Muscle of back (tissue), 11 donors: ENCODE results near the gene PTPN23. TPM values are rescaled to one million over a fixed set of nuclear protein-coding genes. Genes with fewer than 3 reads are reported as not detected.

Experiments used
- DNase-seq, 3 donors: peaks; one replicate each; pipeline versions ENCODE4 v3.0.0 to v3.0.0-alpha.2; 2013
- polyA plus RNA-seq, 10 donors: library from polyadenylated mRNA; unstranded; fragments of 120-200 nt; gene quantifications; one replicate each; pipeline ENCODE4 v1.2.1, GENCODE V29; 2013; ENCODE audit not compliant: insufficient read length in 10 of 10

PTPN23 gene
- polyA plus RNA-seq, 10 donors, result 18.2 to 25.5 (median 21.3) TPM

DNA sequence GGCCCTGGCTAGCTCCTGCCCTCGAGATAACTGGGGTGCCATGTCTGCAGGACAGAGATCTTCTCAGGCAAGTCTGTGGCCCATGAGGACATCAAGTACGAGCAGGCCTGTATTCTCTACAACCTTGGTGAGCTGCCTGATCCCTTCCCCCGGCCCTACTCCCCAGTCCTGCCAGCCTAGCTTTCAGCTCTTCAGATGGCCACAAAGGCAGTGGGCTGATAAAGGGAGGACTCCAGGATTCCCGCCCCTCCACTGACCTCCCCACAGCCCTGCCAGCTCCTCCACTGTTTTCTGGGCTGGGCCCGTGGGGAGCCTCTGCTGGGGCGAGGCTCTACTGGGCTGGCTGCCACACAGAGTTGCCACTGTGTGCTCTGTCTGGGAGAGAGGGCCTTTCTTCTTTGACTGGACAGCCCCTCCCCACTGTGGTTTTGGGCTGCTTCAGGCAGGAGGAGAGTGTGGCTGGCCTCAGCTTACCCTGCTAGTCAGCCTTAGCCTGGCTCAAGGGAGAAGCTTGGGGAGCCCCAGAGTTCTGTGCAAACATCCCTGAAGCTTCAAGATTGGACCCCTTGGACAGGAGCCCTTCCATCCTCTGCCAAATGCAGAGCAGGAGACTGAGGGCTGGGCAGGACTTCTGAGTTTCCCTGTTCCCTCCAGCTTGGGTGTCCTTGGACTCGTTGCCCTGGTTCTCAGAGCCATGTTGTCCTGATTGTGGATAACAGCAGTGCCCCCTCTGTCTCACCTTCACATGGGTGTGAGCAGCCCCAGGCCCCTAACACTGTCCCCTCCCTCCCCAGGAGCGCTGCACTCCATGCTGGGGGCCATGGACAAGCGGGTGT is 24.4 kb downstream of the PTPN23 start:
- no peak for DNase-seq

DNA sequence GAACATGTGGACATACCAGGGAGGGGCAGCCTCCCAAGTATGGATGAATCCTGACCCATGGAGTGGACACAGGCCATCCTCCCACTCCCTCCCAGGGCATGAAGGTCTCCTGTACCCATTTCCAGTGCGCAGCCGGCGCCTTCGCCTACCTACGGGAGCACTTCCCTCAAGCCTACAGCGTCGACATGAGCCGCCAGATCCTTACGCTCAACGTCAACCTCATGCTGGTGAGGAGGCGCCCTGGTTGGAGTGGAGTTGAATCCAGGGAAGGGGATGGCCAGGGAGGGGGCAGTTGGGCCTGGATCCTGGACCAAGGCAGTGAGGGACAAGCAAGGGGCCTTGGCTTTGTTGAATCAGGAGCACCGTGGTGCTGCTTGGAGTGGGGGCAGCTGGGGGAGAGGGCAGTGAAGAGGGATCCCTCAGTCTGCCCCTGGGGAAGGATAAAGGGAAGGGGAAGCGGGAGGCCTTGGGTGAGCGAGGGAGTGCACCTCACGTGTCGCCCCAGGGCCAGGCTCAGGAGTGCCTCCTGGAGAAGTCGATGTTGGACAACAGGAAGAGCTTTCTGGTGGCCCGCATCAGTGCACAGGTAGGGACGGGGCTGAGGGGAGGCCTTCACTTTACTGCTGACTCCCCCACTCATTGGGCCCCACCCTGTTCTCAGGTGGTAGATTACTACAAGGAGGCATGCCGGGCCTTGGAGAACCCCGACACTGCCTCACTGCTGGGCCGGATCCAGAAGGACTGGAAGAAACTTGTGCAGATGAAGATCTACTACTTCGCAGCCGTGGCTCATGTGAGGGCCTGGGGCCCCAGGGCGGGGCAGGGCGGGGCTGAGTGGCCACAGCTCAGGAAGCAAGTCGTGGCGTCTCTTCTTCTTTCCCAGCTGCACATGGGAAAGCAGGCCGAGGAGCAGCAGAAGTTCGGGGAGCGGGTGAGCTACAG is 25.3 kb downstream of the PTPN23 start:
- DNase-seq, result no peak

DNA sequence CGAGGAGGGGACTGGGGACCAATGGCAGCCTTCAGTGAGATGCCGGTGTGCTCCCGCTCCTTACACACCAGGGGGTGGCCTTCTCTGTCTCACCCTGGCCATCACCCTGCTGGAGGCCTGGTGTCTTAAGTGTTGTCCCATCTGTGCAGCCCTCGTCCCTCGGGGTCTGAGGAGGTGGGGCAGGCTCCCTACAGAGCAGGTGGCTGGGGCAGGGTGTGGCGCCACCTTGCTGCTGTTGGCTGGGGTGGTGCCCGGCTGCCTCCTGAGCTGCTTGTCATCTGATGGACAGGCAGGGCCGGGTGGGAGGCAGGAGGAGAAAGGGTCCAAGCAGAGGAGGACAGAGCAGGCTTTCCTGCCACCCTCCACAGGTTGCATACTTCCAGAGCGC is 25.9 kb downstream of the PTPN23 start:
- no peak for DNase-seq

DNA sequence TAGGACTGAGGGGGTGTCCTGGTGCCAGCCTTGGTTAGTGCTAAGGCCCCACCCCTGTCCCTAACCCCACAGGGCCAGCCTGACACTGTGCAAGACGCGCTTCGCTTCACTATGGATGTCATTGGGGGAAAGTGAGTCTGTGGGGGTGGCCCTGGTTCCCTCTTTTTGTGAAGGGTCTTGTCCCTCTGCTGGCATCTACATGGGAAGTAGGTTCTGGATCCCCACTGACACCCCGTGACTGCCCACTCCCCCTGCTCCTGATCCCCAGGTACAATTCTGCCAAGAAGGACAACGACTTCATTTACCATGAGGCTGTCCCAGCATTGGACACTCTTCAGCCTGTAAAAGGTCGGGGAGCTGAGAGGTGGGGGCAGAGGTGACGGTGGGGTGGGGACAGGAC is 26.4 kb downstream of the PTPN23 start:
- DNase-seq, result no peak

DNA sequence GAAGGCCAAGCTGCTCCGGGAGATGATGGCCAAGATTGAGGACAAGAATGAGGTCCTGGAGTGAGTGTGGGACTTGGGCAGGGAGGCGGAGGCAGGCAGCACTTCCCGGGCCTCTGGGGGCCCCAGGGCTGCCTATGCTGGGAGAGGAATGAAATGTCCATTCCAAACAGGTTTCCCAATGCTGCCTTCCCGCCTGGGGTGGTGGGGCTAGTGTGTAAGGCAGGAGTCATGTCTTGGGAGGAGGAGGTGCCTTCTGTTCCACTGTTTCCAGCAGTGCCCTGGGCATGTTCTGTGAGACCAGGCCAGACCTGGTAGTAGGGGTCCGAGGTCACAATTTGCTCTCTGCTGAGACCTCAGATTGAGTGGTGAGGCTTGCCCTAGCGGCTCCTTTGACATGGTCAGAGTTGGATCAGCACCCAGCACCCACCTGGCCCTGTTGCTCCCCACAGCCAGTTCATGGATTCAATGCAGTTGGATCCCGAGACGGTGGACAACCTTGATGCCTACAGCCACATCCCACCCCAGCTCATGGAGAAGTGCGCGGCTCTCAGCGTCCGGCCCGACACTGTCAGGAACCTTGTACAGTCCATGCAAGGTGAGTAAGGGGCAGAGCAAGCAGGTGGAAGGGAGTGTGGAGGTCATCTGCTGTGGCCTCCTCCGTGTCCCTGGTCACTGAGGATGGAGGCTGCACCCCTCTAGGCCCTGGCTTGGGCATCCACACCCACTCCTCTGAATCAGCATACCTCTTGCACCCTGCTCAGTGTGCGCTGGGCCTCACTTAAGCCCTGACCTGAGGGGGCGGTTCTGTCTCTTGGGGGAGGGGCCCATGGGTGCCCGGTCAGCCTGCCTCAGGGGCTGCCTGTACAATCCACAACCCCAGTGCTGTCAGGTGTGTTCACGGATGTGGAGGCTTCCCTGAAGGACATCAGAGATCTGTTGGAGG is 27.3 kb downstream of the PTPN23 start:
- DNase-seq, result no peak

DNA sequence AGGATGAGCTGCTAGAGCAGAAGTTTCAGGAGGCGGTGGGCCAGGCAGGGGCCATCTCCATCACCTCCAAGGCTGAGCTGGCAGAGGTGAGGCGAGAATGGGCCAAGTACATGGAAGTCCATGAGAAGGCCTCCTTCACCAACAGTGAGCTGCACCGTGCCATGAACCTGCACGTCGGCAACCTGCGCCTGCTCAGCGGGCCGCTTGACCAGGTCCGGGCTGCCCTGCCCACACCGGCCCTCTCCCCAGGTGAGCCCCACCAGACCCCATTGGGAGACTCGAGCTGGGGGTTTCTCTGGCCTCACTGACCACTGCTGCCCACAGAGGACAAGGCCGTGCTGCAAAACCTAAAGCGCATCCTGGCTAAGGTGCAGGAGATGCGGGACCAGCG is 28.0 kb downstream of the PTPN23 start:
- no peak for DNase-seq

DNA sequence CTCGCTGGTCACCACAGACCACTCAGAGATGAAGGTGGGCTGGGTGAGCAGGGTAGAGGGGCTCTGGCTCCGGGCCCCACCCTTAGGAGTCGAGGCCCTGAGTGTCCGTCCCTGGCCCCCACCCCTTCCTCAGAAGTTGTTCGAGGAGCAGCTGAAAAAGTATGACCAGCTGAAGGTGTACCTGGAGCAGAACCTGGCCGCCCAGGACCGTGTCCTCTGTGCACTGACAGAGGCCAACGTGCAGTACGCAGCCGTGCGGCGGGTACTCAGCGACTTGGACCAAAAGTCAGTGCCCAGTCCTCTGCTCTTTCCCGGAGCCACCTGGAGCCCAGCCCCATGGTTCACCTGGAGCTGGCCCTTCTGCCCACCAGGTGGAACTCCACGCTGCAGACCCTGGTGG is 28.5 kb downstream of the PTPN23 start:
- DNase-seq, result no peak

DNA sequence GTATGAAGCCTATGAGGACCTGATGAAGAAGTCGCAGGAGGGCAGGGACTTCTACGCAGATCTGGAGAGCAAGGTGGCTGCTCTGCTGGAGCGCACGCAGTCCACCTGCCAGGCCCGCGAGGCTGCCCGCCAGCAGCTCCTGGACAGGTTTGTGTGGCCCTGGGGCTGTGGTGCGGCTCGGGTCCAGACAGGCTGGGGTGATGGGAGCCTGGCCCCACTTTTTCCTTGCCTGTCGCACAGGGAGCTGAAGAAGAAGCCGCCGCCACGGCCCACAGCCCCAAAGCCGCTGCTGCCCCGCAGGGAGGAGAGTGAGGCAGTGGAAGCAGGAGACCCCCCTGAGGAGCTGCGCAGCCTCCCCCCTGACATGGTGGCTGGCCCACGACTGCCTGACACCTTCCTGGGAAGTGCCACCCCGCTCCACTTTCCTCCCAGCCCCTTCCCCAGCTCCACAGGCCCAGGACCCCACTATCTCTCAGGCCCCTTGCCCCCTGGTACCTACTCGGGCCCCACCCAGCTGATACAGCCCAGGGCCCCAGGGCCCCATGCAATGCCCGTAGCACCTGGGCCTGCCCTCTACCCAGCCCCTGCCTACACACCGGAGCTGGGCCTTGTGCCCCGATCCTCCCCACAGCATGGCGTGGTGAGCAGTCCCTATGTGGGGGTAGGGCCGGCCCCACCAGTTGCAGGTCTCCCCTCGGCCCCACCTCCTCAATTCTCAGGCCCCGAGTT is 29.0 kb downstream of the PTPN23 start:
- no peak for DNase-seq

DNA sequence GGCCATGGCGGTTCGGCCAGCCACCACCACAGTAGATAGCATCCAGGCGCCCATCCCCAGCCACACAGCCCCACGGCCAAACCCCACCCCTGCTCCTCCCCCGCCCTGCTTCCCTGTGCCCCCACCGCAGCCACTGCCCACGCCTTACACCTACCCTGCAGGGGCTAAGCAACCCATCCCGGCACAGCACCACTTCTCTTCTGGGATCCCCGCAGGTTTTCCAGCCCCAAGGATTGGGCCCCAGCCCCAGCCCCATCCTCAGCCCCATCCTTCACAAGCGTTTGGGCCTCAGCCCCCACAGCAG is 29.5 kb downstream of the PTPN23 start:
- no peak for DNase-seq

DNA sequence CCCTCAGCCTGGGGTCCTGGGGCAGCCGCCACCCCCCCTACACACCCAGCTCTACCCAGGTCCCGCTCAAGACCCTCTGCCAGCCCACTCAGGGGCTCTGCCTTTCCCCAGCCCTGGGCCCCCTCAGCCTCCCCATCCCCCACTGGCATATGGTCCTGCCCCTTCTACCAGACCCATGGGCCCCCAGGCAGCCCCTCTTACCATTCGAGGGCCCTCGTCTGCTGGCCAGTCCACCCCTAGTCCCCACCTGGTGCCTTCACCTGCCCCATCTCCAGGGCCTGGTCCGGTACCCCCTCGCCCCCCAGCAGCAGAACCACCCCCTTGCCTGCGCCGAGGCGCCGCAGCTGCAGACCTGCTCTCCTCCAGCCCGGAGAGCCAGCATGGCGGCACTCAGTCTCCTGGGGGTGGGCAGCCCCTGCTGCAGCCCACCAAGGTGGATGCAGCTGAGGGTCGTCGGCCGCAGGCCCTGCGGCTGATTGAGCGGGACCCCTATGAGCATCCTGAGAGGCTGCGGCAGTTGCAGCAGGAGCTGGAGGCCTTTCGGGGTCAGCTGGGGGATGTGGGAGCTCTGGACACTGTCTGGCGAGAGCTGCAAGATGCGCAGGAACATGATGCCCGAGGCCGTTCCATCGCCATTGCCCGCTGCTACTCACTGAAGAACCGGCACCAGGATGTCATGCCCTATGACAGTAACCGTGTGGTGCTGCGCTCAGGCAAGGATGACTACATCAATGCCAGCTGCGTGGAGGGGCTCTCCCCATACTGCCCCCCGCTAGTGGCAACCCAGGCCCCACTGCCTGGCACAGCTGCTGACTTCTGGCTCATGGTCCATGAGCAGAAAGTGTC is 30.2 kb downstream of the PTPN23 start:
- no peak for DNase-seq

DNA sequence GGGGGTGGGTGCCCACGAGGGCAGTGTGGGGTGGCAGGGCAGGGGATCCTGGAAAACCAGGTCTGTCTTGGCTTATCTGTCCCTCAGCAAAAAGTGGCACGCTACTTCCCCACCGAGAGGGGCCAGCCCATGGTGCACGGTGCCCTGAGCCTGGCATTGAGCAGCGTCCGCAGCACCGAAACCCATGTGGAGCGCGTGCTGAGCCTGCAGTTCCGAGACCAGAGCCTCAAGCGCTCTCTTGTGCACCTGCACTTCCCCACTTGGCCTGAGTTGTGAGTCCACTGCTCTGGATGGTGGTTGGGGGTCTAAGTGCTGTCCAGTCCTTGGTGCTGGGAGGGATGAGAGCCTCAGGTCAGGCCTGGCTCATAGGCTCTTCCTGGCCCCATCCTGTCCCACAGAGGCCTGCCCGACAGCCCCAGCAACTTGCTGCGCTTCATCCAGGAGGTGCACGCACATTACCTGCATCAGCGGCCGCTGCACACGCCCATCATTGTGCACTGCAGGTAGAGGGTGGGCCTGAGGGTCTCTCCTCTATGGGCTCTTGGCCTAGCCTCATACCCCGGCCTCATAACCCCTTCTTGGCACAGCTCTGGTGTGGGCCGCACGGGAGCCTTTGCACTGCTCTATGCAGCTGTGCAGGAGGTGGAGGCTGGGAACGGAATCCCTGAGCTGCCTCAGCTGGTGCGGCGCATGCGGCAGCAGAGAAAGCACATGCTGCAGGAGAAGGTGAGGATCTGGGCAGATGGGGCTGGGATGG is 31.1 kb downstream of the PTPN23 start:
- no peak for DNase-seq

DNA sequence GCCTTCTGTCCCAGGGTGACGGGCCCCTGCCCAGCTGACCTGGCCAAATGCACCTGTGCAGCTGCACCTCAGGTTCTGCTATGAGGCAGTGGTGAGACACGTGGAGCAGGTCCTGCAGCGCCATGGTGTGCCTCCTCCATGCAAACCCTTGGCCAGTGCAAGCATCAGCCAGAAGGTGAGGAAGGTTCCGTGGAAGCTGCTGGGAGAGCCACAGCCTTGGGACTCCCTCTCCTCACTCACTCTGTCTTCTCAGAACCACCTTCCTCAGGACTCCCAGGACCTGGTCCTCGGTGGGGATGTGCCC is 31.6 kb downstream of the PTPN23 start:
- no peak for DNase-seq

DNA sequence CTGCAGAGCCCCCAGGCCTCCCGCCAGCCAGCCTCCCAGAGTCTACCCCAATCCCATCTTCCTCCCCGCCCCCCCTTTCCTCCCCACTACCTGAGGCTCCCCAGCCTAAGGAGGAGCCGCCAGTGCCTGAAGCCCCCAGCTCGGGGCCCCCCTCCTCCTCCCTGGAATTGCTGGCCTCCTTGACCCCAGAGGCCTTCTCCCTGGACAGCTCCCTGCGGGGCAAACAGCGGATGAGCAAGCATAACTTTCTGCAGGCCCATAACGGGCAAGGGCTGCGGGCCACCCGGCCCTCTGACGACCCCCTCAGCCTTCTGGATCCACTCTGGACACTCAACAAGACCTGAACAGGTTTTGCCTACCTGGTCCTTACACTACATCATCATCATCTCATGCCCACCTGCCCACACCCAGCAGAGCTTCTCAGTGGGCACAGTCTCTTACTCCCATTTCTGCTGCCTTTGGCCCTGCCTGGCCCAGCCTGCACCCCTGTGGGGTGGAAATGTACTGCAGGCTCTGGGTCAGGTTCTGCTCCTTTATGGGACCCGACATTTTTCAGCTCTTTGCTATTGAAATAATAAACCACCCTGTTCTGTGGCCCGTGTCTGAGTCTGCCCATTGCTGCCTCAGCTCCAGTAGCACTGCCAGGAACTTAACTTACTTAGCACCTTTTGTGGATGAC is 32.2 kb downstream of the PTPN23 start:
- DNase-seq, result no peak

DNA sequence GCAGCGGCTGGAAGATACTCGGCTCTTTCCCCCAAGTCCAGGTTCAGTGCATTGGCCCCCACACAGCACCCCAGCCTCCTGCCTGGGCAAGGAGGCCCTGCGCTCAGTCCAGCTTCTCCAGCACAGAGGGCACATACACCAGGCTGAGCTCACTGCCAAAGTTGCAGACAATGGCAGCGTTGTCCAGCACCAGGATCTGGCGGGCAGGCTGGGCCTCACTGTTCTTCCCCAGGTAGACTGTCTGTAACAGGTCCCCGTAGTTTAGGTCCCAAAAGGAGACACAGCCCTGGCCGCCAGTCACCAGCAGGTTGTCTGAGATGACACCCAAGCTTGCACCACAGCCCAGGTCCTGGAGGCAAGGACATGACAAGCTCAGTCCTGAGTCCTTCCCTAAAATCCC is 32.9 kb downstream of the PTPN23 start:
- DNase-seq, result no peak

DNA sequence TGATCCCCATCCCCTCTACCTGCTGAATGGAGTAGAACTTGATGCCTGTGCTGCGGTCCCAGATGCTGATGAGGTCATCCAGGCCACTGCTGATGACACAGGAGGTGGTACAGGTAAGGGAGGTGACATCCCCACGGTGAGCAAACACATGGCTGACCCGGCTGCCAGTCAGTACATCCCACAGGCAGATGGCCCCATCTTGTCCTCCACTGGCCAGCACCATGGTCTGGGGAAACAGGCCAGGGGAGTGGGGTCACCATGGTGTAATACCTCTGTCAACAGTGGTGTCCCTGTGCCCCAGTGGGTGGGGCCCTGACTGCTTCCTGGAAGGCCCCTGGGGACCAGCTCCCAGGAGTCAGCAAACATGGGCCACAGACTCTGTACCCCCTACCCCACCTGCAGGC is 33.3 kb downstream of the PTPN23 start:
- no peak for DNase-seq

DNA sequence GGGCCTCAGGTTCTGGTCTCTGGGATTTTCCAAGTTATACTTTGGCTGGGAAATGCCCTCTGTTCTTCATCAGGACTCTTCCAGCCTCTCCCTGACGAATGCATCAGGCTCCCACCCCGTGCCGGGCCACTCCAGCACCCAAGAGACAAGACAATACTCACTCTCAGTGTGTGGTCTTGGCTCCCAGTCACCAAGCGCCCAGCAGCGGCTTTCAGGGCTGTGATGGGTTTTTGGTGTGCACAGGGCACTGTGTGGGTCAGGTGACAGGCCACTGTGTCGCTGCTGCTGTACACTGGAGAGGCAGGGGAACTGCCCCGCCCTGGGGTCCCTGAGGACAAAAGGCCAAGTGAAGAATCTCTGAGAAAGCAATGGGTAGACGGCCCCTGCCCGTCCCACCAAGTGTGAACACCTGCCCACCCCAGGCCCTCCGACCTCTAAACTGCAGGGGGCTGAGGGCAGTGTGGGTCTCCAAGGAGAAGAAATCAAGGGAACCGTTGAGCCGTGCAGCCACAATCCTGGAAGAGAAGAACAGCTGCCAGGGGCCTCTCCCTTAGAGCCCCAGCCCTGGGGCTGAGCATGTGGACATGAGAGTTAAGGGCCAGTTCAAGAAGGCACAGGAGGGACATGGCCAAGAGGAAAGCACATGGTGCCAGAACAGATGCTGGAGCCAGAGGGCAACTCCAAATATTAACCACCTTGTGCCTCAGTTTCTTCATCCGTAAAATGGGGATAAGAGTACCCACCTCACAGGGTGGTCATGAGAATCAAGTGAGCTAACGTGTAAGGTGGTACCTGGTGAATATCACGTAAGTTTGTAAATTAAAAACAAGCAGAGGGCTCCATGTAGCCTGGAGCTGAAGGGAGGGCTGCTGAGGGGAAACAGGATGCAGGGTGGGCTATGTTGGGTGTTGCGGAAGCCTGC is 34.1 kb downstream of the PTPN23 start:
- no peak for DNase-seq

DNA sequence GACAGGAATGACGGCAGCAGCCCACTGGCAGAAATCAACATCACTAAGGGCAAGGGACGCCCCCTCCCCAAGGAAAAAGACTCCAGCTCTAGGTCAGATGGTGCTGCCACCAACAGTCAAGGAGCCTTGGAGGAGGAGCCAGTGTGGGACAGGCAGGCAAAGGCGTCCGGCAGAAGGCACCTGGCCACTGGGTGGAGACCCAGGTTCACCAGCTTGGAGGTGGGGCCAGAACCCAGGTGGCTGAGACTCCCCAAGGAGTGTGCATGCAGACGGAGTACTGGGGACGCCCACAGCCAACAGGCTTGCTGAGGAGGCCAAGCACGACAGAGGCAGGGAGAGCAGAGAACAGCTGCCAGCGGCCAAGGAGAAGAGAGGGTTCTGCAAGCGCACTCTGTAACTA is 35.2 kb downstream of the PTPN23 start:
- DNase-seq, result no peak
